G401.6 (cell line): Measurements from ENCODE around the gene TFAP2A.

Experiments used
- FAIRE-seq: peaks from 2 replicates; lab custom pipeline; 2012; peaks lifted over from hg19 to GRCh38; lab: Jason Lieb, UNC

Gene TFAP2A

GRCh38 chr6:10425975-10426780, 11.3 kb upstream of the TFAP2A start:
- no peak for FAIRE-seq

GRCh38 chr6:10425176-10425974, 10.5 kb upstream of the TFAP2A start:
- FAIRE-seq: no peak

GRCh38 chr6:10424040-10424439, 9.2 kb upstream of the TFAP2A start:
- FAIRE-seq: no peak

GRCh38 chr6:10422737-10423034, 7.8 kb upstream of the TFAP2A start:
- FAIRE-seq: no peak

GRCh38 chr6:10421921-10422736, 7.3 kb upstream of the TFAP2A start:
- FAIRE-seq: no peak

- FAIRE-seq: no peak
These were observed 6.5 kb upstream of the TFAP2A start for GRCh38 chr6:10421158-10421920.

GRCh38 chr6:10420546-10421157, 5.8 kb upstream of the TFAP2A start:
- FAIRE-seq: no peak

- no peak for FAIRE-seq
These were observed 5.1 kb upstream of the TFAP2A start for GRCh38 chr6:10419749-10420545.

- no peak for FAIRE-seq
These were observed 4.2 kb upstream of the TFAP2A start for GRCh38 chr6:10418862-10419748.

- no peak for FAIRE-seq
These were observed 3.5 kb upstream of the TFAP2A start for GRCh38 chr6:10418361-10418861.

- no peak for FAIRE-seq
These were observed 2.8 kb upstream of the TFAP2A start for GRCh38 chr6:10417681-10418104.

- FAIRE-seq: no peak
These were observed 2.2 kb upstream of the TFAP2A start for GRCh38 chr6:10416863-10417641.

GRCh38 chr6:10416516-10416862, 1.6 kb upstream of the TFAP2A start:
- FAIRE-seq: no peak

GRCh38 chr6:10415617-10416480, 975 bp upstream of the TFAP2A start:
- no peak for FAIRE-seq

- peak; percentile 23 for FAIRE-seq
These were observed 780 bp downstream of the TFAP2A start for GRCh38 chr6:10413850-10414738.

GRCh38 chr6:10413262-10413849, 1.5 kb downstream of the TFAP2A start:
- no peak for FAIRE-seq
